GM12891 (cell line): ENCODE results near the gene ARL8A.

Source experiments
- PAX5 ChIP-seq: IDR thresholded peaks from 2 replicates; pipeline ENCODE4 v1.6.1; 2011; ENCODE audit warnings: low read length, moderate library complexity, mild to moderate bottlenecking; ENCODE audit not compliant: insufficient read depth, severe bottlenecking
- POLR2A ChIP-seq: IDR thresholded peaks from 2 replicates; pipeline ENCODE4 v1.6.1; 2011; ENCODE audit warnings: low read depth, low read length, control low read depth
- POLR2AphosphoS5 ChIP-seq: IDR thresholded peaks from 2 replicates; pipeline ENCODE4 v1.6.1; 2011; ENCODE audit warnings: low read depth, low read length, control low read depth
- SPI1 ChIP-seq: IDR thresholded peaks from 2 replicates; pipeline ENCODE4 v1.6.1; 2011; ENCODE audit warnings: low read depth, low read length, control low read depth
- TAF1 ChIP-seq: IDR thresholded peaks from 2 replicates; pipeline ENCODE4 v1.6.1; 2011; ENCODE audit warnings: low read depth, low read length, control low read depth

DNA sequence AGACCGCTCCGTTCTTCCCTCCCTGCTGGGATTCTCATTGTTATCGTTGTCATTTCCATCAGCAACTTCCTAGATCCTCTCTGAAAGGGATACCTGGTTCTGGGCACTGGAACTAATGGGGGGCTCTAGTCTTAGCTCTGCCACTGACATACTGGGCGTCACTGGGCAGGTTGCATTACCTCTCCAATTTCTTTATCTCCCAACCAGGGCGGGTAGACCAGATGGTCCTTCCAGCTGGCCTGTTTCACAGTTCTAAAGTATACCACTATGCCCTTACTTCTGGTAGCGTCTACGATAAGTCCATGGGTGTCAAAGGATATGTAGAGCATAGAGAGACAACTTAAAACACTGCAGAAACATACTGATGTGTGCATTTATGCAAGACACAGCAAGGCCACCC, 20.4 kb downstream of the ARL8A start:
- TF ChIP-seq POLR2A = no peak
- TF ChIP-seq TAF1 = no peak
- no peak for TF ChIP-seq POLR2AphosphoS5
- TF ChIP-seq SPI1 = no peak
- no peak for TF ChIP-seq PAX5
